HG02885 (cell line): Measurements from ENCODE around the gene SLC51A.

Source experiments
- ATAC-seq: cut with Tn5 transposase; IDR thresholded peaks from one replicate; pipeline ENCODE4 v1.9.1; 2021; ENCODE audit warnings: mild to moderate bottlenecking; ENCODE audit not compliant: unreplicated experiment, poor library complexity

SLC51A gene

GRCh38 chr3:196210673-196211556 lies 5.4 kb upstream of the SLC51A start, which contains the start of gene ZDHHC19:
TSS of gene ZDHHC19 (minus strand) at chr3:196211400. CDS start at chr3:196211315, 85 bp downstream.
- no peak for ATAC-seq

- ATAC-seq: no peak
Measured at GRCh38 chr3:196214783-196215441, 1.4 kb upstream of the SLC51A start.

- ATAC-seq: no peak
Measured at GRCh38 chr3:196215493-196216020, 777 bp upstream of the SLC51A start.

GRCh38 chr3:196216681-196217211 lies 412 bp downstream of the SLC51A start:
- no peak for ATAC-seq

- ATAC-seq: no peak
Measured at GRCh38 chr3:196217307-196218154, 1.2 kb downstream of the SLC51A start.

GRCh38 chr3:196218155-196218712 lies 1.9 kb downstream of the SLC51A start:
- no peak for ATAC-seq

- peak; percentile 71 for ATAC-seq
Measured at GRCh38 chr3:196219194-196219969, 3.0 kb downstream of the SLC51A start.

- no peak for ATAC-seq
Measured at GRCh38 chr3:196219970-196220311, 3.6 kb downstream of the SLC51A start.

GRCh38 chr3:196220587-196220986 lies 4.3 kb downstream of the SLC51A start:
- ATAC-seq: no peak

- ATAC-seq: no peak
Measured at GRCh38 chr3:196220991-196221390, 4.7 kb downstream of the SLC51A start.

- no peak for ATAC-seq
Measured at GRCh38 chr3:196222876-196223595, 6.7 kb downstream of the SLC51A start.

GRCh38 chr3:196225086-196225485 lies 8.8 kb downstream of the SLC51A start:
- no peak for ATAC-seq

GRCh38 chr3:196225763-196226364 lies 9.5 kb downstream of the SLC51A start:
- ATAC-seq: no peak

GRCh38 chr3:196227121-196227561 lies 10.8 kb downstream of the SLC51A start:
- ATAC-seq: no peak

GRCh38 chr3:196227629-196228493 lies 11.5 kb downstream of the SLC51A start:
- ATAC-seq: no peak

- peak; percentile 52 for ATAC-seq
Measured at GRCh38 chr3:196232154-196232881, 16.0 kb downstream of the SLC51A start.

GRCh38 chr3:196232882-196233251 lies 16.5 kb downstream of the SLC51A start:
- ATAC-seq: no peak
